ENCODE results near the gene ZNF146.
"Not testable (repeated sequence)": the region's sequence is repeated elsewhere in the genome, so short reads cannot be mapped to it uniquely, and the experiment has no call there.

The ZNF146 gene

DNA sequence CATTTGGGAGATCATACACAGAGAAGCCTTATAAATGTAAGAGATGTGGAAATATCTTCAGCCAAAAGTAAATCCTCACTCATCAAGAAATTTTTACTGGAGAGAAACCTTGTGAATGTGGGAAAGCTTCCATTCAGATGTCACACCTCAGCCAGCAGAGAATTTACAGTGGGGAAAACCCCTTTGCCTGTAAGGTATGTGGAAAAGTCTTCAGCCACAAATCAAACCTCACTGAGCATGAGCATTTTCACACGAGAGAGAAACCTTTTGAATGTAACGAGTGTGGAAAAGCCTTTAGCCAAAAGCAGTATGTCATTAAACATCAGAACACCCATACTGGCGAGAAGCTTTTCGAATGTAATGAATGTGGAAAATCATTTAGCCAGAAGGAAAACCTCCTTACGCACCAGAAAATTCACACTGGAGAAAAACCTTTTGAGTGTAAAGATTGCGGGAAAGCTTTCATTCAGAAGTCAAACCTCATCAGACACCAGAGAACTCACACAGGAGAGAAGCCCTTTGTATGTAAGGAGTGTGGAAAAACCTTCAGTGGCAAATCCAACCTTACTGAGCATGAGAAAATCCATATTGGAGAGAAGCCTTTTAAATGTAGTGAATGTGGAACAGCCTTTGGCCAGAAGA is 21.5 kb downstream of the ZNF146 start:
- DNase-seq: no peak

DNA sequence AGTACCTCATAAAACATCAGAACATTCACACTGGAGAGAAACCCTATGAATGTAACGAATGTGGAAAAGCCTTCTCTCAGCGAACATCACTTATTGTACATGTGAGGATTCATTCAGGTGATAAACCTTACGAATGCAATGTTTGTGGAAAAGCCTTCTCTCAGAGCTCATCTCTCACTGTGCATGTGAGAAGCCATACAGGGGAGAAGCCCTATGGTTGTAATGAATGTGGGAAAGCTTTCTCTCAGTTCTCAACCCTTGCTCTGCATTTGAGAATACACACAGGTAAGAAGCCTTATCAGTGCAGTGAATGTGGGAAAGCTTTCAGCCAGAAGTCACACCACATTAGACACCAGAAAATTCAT is 22.0 kb downstream of the ZNF146 start:
- no peak for DNase-seq

DNA sequence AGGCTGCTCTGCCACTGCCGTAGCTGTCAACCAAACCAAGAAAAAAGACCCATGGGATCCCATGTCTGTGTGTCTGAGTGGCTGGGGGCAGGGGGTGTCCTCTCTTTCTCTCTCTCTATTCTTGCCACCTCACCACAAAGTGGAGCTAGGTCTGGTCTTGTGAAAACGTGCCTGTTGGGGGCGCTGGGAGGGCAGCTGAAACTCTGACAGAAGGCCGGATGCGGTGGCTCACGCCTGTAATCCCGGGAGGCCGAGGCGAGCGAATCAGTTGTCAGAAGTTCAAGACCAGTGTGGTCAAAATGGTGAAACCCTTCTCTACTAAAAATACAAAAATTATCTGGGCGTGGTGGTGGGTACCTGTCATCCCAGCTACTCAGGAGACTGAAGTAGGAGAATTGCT is 29.2 kb downstream of the ZNF146 start:
- no peak for DNase-seq

DNA sequence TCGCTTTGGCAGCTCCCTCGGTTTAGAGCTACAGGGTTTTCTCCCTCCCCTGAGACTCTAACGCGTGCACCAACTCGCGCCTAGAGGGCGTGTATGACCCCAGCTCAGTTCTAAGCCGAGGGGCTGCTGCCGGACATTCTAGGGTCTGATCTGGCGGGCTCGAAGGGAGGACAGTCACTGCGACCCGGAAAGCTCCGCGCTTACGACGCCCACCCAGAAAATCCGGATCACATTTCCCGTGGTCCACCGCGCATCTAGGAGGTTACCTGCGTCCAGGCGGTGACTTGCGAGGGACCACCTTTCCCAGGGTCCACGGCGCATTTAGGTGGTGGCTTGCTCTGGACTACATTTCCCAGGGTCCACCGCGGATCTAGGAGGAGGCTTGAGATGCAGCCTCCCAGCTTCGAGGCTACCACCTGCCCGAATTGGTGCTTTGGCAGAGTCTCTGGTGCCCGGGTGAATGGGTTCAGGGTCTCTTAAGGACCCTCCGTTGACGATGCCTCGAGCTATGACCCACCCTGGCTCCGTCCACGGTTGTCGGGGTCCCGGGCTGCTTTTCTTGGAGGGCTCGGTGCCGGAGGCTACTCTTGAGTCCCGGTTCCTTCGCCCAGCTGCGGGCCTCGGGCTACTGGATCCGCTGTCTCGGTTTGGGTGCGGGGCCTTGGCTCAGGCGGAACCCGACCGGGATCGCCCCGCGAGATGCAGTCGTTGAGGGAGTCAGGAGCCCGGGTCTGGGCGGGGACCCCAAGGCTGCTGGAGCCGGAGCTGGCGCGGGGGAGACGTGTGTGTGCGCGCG is 30.5 kb downstream of the ZNF146 start:
- DNase-seq: no peak

DNA sequence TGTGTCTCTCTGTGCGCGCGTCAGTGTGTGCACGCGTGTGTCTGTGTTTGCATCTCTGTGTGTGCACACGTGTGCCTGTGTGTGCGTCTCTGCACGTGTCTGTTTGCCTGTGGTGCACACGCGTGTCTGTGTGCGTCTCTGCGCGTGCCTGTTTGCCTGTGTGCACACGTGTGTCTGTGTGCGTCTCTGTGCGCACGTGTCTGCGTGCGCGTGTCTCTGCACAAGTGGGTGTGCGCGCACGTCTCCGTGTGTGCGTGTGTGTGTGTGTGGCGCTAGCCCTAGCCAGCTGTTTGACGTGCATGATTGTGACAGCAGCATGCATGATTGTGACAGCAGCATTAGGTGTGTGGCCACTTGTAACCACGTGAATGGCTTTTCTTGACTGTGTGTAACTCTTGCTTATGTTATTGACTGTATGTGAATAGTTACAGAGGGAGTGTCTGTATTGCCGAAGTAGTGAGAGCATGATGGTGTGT is 31.1 kb downstream of the ZNF146 start:
- no peak for DNase-seq

DNA sequence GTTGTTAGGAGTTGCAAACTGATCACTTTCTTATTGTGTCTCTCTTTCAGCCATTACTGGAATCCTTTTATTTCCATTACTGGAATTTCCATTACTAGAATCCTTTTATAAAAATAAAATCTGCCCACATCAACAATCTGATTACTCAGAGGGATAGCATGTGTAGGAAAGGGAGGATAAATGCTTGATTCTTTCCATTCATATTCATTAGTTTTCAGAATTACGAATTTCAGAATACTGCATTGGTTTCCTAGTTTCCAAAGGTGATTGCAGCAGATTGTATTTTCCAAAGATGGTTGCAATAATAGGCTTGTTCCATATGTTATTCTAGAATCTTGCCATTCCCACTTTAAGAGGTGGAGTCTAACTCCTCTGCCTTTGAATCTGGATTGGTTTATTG is 37.1 kb downstream of the ZNF146 start:
- no peak for DNase-seq

DNA sequence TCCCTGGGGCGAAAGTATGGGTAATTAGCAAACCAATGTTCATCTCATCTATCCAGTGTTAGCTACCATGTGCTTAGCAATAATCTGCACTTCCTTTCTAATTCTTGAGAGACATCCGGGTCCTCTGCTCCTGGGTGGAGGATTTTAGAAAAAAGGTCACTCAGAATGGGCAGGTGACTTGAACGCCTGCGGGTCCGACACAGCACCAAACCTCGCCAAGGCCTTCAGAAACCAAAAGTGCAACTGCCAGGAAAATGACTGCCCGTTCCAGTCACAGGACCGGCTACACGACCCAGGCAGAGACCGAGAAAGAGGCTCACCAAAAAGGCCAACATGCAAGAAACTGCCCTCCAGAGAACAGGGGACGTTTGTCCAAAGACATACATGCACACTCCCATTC is 39.9 kb downstream of the ZNF146 start:
- DNase-seq: no peak

DNA sequence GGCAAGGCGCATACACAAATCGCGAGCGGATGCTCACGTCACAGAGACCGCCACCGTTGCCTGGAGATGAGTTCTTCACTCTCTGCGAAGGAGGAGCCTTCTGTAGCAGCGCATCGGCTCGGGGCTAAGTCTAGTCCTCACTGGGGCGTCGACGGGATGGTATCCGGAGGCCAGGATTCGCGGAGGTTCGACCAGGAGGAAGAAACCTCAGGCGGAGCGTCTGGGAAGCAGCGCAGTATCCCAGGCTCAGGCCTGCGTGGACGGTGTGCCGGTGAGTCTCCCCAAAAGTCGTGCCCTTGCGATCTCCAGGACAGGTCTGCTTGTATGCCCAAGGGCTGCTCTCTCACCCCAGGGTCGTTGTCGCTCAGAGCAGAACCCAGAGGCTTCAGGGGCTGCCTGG is 40.4 kb downstream of the ZNF146 start:
- no peak for DNase-seq

DNA sequence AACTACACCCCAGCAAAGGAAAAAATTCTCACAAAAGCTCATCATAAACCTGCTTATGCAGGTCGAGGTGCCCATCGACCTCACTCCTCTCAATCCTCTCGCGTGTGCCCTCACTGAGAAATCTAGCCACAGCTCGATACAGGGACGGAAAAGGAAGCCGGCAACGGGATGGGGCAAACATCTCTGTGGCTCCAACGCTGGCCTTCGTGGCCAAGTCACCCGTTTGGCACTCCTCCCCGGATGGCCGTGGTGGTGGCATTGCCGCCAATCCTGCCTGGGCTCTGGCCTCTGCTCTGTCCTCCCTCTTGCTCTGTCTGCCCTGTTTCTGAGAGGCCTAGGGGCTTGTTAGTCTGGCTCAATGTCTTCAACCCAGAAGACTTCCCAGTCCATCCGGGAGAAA is 41.2 kb downstream of the ZNF146 start:
- DNase-seq: no peak

DNA sequence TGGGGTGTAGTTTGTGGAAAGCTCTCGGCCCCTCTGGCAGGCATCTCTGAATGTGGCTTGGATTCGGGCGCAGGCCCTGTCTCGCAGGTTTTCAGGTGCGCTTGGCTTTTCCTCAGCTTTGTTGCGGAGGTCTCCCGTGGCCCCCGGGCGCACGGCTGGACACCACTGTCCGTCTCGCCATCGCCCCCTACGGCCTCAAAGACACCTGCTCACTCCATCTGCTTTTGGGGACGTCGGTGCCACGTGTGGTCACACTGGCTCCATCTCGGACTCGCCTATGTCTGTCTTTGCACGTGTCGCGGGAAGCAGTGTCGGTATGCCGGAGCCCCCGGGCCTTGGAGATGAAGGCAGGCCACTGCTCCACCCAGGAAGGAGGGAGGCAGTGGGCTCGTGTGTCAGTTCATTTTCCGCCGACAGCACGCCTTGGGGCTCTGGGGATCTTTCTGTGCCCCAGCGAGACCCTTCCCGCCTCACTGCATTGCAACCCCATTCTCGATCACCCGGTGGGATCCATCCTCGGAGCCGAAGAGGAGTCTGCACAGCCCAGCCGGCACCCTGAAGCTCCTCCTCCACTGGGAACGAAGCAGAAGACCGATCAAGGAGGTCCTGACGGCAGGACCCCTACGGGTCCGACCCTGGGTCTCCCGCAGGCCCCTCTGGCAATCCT is 42.1 kb downstream of the ZNF146 start:
- DNase-seq: no peak

DNA sequence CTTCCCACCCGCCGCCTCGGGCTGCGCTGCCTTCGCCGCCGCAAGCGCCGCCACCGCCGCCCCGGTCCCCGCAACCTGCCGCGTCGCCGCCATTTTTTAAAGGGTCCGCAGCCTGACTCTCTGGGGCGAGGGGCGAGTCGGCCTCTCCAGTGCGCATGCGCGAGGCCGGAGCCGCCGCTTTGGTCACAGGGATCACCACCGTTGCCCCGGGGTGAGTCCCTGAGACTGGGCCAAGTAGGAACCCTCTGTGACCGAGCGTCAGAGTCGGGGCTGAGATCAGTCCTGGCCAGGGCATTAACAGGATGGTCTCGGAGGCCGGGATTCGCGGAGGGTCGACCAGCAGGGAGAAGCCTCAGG is 42.6 kb downstream of the ZNF146 start:
- no peak for DNase-seq

DNA sequence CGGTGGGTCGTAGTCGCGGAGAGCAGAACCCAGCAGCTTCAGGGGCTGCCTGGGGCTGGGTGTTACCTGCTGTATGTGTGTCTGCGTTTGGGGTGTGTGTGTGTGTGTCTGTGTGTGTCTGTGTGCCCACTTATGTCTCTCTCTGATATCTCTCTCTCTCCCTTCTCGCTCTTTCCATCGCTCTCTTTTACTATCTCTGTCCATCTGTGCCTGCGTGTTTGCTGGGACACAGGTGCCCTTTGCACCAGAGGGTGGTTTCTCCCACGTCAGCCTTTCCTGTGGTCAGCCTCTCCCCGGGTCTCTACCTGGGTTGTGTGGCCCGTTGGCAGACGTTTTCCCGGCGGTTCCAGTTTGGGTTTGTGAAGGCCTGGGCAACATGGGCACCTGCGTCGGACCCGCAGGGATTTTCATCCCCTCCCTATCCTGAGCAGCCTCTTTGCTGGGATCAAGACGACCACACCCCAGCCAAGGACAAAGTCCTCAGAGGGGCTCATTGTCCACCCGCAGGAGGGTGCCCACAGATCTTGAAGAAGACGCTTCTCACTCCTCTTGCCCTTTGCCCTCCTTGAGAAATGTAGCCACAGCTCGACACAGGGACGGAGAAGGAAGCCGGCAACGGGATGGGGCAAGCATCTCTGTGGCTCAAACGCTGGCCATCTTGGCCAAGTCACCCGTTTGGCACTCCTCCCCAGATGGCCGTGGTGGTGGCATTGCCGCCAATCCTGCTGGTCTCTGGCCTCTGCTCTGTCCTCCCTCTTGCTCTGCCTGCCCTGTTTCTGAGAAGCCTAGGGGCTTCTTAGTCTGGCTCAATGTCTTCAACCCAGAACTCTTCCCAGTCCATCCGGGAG is 43.3 kb downstream of the ZNF146 start:
- no peak for DNase-seq

DNA sequence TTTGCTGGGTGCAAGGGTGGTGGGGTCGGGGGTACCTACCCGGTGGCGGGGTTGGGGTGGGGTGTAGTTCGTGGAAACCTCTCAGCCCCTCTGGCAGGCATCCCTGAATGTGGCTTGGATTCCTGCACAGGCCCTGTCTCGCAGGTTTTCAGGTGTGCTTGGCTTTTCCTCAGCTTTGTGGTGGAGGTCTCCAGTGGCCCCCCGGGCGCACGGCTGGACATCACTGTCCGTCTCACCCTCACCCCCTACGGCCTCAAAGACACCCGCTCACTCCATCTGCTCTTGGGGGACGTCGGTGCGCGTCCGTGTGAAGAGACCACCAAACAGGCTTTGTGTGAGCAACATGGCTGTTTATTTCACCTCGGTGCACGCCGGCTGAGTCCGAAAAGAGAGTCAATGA is 44.3 kb downstream of the ZNF146 start:
- DNase-seq: no peak

DNA sequence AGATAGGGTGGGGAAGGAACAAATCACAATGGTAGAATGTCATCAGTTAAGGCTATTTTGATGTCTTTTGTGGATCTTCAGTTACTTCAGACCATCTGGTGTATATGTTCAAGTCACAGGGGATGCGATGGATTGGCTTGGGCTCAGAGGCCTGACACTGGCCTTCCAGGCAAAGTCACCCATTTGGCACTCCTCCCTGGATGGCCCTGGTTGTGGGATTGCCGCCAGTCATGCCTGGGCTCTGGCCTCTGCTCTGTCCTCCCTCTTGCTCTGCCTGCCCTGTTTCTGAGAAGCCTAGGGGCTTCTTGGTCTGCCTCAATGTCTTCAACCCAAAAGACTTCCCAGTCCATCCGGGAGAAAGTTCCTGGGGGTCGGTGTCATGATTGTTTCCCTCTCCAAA is 50.2 kb downstream of the ZNF146 start:
- DNase-seq: no peak

DNA sequence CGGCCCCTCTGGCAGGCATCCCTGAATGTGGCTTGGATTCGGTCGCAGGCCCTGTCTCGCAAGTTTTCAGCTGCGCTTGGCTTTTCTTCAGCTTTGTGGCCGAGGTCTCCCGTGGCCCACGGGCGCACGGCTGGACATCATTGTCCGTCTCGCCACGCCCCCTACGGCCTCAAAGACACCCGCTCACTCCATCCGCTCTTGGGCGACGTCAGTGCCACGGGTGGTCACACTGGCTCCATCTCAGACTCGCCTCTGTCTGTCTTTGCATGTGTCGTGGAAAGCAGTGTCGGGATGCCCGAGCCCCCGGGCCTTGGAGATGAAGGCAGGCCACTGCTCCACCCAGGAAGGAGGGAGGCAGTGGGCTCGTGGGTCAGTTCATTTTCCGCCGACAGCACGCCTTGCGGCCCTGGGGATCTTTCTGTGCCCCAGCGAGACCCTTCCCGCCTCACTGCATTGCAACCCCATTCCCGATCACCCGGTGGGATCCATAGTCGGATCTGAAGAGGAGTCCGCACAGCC is 51.0 kb downstream of the ZNF146 start:
- no peak for DNase-seq

DNA sequence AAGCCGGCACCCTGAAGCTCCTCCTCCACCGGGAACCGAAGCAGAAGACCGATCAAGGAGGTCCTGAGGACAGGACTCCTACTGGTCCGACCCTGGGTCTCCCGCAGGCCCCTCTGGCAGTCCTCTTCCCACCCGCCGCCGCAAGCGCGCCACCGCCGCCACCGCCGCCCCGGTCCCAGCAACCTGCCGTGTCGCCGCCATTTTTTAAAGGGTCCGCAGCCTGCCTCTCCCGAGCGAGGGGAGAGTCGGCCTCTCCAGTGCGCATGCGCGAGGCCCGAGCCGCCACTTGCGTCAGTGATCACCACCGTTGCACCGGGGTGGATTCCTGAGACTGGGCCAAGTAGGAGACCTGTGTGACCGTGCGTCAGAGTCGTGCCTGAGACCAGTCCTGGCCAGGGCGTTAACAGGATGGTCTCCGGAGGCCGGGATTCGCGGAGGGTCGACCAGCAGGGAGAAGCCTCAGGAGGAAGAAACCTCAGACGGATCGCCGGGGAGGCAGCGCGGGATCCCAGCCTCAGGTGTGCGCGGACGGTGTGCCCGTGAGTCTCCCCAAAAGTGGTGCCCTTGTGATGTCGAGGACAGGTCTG is 51.6 kb downstream of the ZNF146 start:
- no peak for DNase-seq

DNA sequence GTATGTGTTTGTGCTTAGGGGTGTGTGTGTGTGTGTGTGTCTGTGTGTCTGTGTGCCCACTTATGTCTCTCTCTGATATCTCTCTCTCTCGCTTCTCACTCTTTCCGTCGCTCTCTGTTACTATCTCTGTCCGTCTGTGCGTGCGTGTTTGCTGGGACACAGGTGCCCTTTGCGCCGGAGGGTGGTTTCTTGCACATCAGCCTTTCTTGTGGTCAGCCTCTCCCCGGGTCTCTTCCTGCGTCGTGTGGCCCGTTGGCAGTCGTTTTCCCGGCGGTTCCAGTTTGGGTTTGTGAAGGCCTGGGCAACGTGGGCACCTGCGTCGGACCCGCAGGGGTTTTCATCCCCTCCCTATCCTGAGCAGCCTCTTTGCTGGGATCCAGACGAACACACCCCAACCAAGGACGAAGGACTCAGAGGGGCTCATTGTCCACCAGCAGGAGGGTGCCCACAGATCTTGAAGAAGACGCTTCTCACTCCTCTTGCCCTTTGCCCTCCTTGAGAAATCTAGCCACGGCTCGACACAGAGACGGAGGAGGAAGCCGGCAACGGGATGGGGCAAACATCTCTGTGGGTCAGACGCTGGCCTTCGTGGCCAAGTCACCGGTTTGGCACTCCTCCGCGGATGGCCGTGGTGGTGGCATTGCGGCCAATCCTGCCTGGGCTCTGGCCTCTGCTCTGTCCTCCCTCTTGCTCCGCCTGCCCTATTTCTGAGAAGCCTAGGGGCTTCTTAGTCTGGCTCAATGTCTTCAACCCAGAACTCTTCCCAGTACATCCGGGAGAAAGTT is 52.3 kb downstream of the ZNF146 start:
- no peak for DNase-seq

DNA sequence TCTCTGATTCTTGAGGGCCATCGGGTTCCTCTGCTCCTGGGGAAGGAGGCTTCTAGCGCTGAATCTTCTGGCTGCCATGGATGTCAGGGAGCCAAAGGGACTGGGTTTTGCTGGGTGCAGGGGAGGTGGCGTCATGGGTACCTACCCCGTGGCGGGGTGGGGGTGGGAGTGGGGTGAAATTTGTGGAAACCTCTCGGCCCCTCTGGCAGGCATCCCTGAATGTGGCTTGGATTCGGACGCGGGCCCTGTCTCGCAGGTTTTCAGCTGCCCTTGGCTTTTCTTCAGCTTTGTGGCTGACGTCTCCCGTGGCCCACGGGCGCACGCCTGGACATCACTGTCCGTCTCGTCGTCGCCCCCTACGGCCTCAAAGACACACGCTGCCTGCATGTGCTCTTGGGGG is 53.2 kb downstream of the ZNF146 start:
- DNase-seq: not testable (repeated sequence)

DNA sequence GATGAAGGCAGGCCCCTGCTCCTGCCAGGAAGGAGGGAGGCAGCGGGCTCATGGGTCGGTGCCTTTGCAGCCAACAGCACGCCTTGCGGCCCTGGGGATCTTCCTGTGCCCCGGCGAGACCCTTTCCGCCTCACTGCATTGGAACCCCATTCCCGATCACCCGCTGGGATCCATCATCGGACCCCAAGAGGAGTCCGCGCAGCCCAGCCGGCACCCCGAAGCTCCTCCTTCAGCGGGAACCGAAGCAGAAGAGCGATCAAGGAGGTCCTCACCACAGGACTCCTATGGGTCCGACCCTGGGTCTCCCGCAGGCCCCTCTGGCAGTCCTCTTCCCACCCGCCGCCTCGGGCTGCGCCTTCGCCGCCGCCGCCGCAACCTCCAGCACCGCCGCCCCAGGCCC is 53.7 kb downstream of the ZNF146 start:
- not testable (repeated sequence) for DNase-seq

DNA sequence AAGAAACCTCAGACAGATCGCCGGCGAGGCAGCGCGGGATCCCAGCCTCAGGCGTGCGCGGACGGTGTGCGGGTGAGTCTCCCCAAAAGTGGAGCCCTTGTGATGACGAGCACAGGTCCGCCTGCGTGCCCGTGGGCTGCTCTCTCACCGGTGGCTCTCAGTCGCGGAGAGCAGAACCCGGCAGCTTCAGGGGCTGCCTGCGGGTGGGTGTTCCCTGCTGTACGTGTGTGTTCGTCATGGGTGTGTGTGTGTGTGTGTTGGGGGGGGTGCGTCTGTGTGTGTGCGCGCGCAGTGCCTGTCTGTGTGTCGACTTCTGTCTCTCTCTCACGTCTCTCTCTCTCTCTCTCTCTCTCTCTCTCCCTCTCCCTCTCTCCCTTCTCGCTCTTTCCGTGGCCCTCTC is 54.4 kb downstream of the ZNF146 start:
- not testable (repeated sequence) for DNase-seq
